HFF-Myc (cell line): ENCODE data around the gene TLE3.

ENCODE experiments used
- DNase-seq: peaks from one replicate; pipeline ENCODE4 v3.0.0-alpha.2; 2011; ENCODE audit warnings: low read depth; ENCODE audit errors: extremely low read depth
- H3K4me3 ChIP-seq: replicated peaks from 2 replicates; pipeline ENCODE4 v1.5.1; 2011; ENCODE audit warnings: low read depth, mild to moderate bottlenecking, control low read depth, low read length
- CTCF ChIP-seq: IDR thresholded peaks from 2 replicates; pipeline ENCODE4 v1.5.1; 2012; ENCODE audit warnings: mild to moderate bottlenecking, low read depth, low read length, control low read depth; ENCODE audit errors: missing control alignments

Gene TLE3

DNA sequence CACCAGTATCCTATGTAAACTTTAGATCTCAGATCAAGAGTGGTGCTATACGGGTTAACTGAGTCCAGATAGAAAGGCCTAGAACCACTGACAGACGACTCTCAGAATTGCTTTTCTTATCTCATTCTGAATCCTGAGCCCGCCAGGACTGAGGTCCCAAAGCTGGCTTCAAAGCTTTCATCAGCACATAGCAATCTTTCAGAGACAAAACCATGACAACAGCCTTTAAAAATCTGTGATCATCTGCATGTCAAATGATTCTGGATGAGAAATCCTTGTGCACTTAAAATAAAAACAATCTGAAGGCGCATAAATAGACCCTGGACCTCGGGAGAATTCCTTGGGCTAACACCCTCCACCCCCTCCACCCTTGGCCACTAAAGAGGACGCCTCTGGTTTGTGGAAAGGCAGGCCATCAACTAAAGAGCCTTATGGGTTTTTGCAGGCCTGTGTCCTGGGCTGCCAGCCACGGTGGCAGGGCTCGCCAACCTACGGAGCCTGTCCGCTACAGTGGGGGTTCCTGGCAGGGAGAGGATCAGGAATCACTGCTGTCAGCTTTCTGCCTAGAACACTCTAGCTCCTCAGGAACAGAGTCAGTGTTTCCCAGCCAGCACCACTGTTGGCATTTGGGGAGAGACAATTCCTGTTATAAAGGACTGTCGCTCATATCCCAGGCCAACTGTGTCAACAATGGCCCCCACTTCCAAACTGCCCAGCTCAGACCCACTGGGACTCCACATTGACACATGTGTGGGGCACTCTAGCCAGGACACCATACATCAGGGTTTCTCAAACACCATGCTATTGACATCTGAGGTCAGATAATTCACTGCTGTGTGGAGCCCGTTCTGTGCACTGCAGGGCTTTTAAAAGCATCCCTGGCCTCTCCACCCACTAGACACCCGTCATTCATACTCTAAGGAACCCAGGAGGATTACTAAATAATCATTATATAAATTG is 20.2 kb downstream of the TLE3 start:
- no peak for DNase-seq
- no peak overlapping the region for H3K4me3 ChIP-seq
- no peak for TF ChIP-seq CTCF

DNA sequence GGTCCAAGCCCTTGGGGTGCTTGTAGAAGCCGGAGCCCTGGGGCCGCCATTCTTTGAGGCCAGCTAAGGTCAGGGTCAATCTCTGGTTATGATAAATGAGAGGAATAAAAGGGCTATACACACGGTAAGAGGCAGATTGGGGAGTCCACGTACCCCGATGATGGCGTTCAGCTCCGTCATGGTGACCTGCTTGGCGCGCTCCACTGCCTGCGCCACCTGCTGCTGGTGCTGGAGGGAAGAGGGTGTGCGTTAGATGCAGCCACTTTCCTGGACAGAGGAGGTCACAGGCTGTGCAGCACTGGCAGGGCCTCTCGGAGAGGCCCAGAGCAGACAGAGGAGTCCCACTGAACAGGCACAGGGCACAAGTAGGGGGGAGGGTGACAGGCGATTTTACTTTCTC is 23.3 kb downstream of the TLE3 start:
- no peak for TF ChIP-seq CTCF
- no peak for DNase-seq
- H3K4me3 ChIP-seq = no peak overlapping the region

- no peak overlapping the region for H3K4me3 ChIP-seq
- DNase-seq = no peak
- TF ChIP-seq CTCF = no peak
These were observed 25.2 kb downstream of the TLE3 start for GRCh38 chr15:70072479-70072878.

GRCh38 chr15:70071799-70072198 is 25.9 kb downstream of the TLE3 start:
- TF ChIP-seq CTCF = no peak
- no peak for DNase-seq
- H3K4me3 ChIP-seq = no peak overlapping the region

DNA sequence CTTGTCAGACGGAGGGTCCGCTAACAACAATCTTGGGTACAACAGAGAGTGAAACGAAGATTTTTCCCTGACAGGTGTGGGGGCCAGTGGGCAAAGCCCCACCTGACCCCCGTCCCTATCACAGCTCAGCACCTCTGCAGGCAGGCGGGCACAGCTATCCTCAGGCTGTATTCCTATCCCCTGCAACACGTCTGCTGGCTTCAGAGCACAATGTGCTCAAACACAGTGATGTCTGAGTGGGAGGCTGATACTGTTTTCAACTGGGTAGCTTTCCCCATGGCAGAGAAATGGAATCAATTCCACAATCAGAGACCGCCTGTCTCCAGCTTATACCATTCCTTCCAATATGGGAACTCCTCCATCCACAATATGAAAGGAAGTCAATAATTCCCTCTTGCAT is 28.0 kb downstream of the TLE3 start:
- no peak for DNase-seq
- no peak overlapping the region for H3K4me3 ChIP-seq
- TF ChIP-seq CTCF = no peak

DNA sequence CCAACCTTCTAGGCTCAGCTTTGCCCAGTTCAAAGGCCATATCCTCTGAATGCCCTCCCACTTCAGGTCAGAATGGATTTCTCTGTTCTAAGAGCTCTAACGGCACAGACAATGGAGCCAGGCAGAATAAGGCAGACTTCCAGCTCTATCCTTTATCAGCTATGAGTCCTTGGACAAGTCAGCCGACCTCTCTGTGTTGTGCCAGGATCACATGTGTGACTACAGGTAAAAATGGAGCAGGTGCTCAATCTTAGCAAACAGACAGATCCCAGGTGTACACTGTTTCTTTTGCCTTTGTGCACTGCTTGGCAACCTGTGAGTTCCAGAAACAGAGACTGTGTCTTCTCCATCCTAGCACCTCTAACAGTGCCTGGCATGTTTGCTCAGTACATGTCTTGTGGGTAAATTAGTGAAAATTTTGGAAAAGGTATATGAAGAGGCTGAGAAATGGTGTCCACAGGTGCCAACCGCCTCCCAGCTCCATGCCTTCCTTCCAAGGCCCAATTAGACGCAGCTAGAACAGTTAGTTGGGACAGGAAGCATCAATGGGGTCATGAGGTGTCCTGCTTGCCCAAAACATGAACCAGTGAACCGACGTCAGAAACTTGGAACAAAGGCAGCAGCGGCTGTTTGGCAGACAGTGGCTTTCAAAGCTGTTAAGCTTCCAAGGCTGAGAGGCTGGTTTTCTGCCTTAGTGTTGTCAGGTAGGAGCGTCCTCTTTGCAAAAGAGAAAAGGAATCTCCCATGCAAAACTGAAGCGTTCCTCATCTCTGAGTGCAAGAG is 28.7 kb downstream of the TLE3 start:
- no peak for TF ChIP-seq CTCF
- no peak overlapping the region for H3K4me3 ChIP-seq
- DNase-seq = no peak
